ENCODE measurements around the gene DNER. TPM values are rescaled to one million over a fixed set of nuclear protein-coding genes. Genes with fewer than 3 reads are reported as not detected.
"Not testable (repeated sequence)": the region's sequence is repeated elsewhere in the genome, so short reads cannot be mapped to it uniquely, and the experiment has no call there.

Gene DNER
- total RNA-seq, 1 experiment from 2014 or later = 3.7 TPM

GRCh38 chr2:229375251-229375650 is 339.1 kb downstream of the DNER start:
- ChIA-PET POLR2A (interaction anchor here (0.5 kb wide), 1 partner anchor 673 kb away, joined by 6 read pairs; no protein-coding TSS in a partner anchor), CTCF (no interaction called here)
- Mint-ChIP-seq H3K27me3 (ENCODE audit: low read depth) (no peaks in the 10 kb centered on the region), H3K4me1 (no peaks in the 10 kb centered on the region), H3K9me3 (0 out of 2 replicates have a peak, but pooled peaks cover 4% of the 10 kb centered on the region), H3K36me3 (no peaks in the 10 kb centered on the region), H3K4me3 (no peak overlapping the region), H3K27ac (no peak overlapping the region)
- TF ChIP-seq NR3C1 (CRISPR knock-in tag; conservative IDR thresholded peaks at IDR 0.05; ENCODE audit: low read depth) = no peak
- no peak for TF ChIP-seq ZNF121 (CRISPR knock-in tag; IDR thresholded peaks at IDR 0.05)
- TF ChIP-seq ETV6 (CRISPR knock-in tag; IDR thresholded peaks at IDR 0.05) = no peak
- no peak for TF ChIP-seq EMX1 (CRISPR knock-in tag; IDR thresholded peaks at IDR 0.05)
- no peak for TF ChIP-seq RORB (CRISPR knock-in tag; IDR thresholded peaks at IDR 0.05)
- TF ChIP-seq MYBL2 (CRISPR knock-in tag; IDR thresholded peaks at IDR 0.05) = no peak
- no peak for TF ChIP-seq AFF4 (CRISPR knock-in tag; IDR thresholded peaks at IDR 0.05; ENCODE audit: borderline replicate concordance)
- no peak for TF ChIP-seq ZNF671 (CRISPR knock-in tag; IDR thresholded peaks at IDR 0.05)
- no peak for TF ChIP-seq JUN (CRISPR knock-in tag; IDR thresholded peaks at IDR 0.05)
- DNase-seq (ENCODE audit: low spot score) (no peak), ATAC-seq (no peak)

- H3K4me3 Mint-ChIP-seq; DNase-seq (ENCODE audit: low spot score); ATAC-seq; POLR2A ChIA-PET; H3K36me3 Mint-ChIP-seq; H3K27ac Mint-ChIP-seq; H3K27me3 Mint-ChIP-seq (ENCODE audit: low read depth); H3K4me1 Mint-ChIP-seq: not testable (repeated sequence)
- CTCF ChIA-PET = interaction anchor here (1.0 to 1.3 kb wide), 2 partner anchors 31 to 214 kb away, joined by 3 read pairs; no protein-coding TSS in a partner anchor
- peaks cover 12% of the 10 kb centered on the region for H3K9me3 Mint-ChIP-seq
Observed at GRCh38 chr2:229373311-229373710, 341.0 kb downstream of the DNER start.

GRCh38 chr2:229372207-229372606 is 342.1 kb downstream of the DNER start:
- POLR2A ChIA-PET = no interaction called here
- H3K9me3 Mint-ChIP-seq = peaks cover 15% of the 10 kb centered on the region
- H3K4me1 Mint-ChIP-seq = no peaks in the 10 kb centered on the region
- no peak overlapping the region for H3K27ac Mint-ChIP-seq
- H3K4me3 Mint-ChIP-seq = no peak overlapping the region
- CTCF ChIA-PET = no interaction called here
- H3K27me3 Mint-ChIP-seq (ENCODE audit: low read depth) = no peaks in the 10 kb centered on the region
- ATAC-seq = no peak
- no peak for DNase-seq (ENCODE audit: low spot score)
- no peaks in the 10 kb centered on the region for H3K36me3 Mint-ChIP-seq
- TF ChIP-seq ZNF425 (CRISPR knock-in tag; conservative IDR thresholded peaks at IDR 0.05) (no peak), ETV6 (CRISPR knock-in tag; IDR thresholded peaks at IDR 0.05) (no peak), PRDM15 (CRISPR knock-in tag; IDR thresholded peaks at IDR 0.05) (no peak), CBFB (CRISPR knock-in tag; IDR thresholded peaks at IDR 0.05; ENCODE audit: low read depth) (no peak), PRRX2 (CRISPR knock-in tag; IDR thresholded peaks at IDR 0.05) (no peak), FOXK1 (CRISPR knock-in tag; IDR thresholded peaks at IDR 0.05) (no peak), ZNF219 (CRISPR knock-in tag; IDR thresholded peaks at IDR 0.05; ENCODE audit: borderline replicate concordance) (no peak)

Measured in WTC11 (cell line).